ENCODE data around the gene NUB1. TPM values are rescaled to one million over a fixed set of nuclear protein-coding genes. Genes with fewer than 3 reads are reported as not detected.

Gene NUB1
- total RNA-seq, 1 donor from 2014 or later = 33.5 TPM

GRCh38 chr7:151389768-151390597 lies 48.4 kb downstream of the NUB1 start:
- no peak for DNase-seq

DNA sequence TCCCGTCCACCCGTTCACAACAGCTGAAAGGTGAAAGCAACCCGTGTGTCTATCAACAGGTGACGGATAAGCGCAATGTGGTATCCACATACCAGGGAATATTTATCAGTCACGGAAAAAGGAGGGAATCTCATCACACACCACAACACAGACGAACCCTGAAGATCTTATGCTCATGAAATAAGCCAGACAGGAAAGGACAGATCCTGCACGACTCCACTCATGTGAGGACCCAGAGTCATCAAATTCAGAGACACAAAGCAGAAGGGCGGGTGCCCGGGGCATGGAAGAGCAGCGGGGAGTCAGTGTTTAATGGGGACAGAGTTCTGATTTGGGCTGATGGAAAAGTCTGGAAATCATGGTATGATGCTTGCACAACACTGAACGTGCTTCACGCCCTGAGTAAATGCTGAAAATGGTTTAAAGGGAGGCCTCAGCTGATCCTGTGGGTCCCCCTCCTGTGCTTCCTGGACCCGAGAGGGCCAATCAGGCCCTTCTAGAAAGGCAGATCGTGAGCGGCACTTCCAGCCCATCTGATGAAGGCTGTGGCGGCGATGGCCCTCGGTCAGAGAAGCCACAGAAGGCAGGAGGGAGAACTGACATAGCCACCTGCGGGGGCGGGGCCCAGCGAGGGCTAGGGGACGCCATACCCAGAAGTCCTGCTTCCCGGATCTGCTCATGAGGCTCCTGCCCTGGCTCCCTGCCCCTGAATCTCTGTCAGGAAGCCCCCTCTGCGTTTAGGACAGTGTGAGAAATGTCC lies 49.2 kb downstream of the NUB1 start:
- DNase-seq = no peak

DNA sequence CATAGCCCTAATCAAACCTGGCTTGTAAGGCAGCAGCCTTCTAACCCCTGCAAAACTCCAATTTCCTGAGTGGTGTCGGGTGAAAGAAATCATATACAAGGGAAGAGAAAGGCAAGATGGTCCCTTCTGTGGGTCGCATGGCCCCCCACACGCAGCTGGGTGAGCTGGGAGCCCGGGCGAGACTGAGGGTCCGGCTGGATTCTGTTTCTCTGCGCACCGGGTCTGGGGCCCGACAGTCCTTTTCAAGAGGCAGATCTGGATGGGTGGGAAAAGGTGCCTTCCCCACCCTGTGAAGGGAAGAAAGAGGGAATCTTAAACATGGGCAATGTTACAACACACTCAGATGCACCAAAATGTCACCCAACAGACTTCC lies 49.7 kb downstream of the NUB1 start:
- DNase-seq = no peak

- DNase-seq = no peak
Measured at GRCh38 chr7:151392002-151392401, 50.4 kb downstream of the NUB1 start.

DNA sequence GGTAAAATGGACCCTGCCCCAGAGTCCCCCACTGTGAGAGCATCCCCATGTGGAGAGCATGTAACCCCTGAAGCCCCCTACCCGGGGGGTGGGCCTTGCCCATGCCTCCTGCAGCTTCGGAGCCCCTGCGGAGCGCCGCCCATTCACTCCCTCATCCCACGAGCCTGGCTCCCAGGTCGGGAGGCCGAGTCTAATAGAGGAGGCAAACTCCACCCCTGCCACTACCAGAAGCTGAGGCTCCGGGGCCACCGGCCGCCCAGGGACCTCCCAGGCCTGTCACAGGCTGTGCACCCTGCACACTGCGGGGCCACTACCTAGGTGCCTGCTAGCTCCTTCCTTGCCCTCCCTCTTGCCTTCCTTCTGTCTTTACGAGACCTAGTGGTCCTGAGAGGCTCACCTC lies 50.8 kb downstream of the NUB1 start:
- DNase-seq = no peak

GRCh38 chr7:151393031-151393977 lies 51.7 kb downstream of the NUB1 start:
- no peak for DNase-seq

GRCh38 chr7:151394076-151395035 lies 52.7 kb downstream of the NUB1 start:
- DNase-seq = no peak

- DNase-seq = no peak
Measured at GRCh38 chr7:151395036-151395367, 53.4 kb downstream of the NUB1 start.

GRCh38 chr7:151396328-151396970 lies 54.8 kb downstream of the NUB1 start:
- no peak for DNase-seq

- DNase-seq = no peak
Measured at GRCh38 chr7:151397026-151397425, 55.4 kb downstream of the NUB1 start.

DNA sequence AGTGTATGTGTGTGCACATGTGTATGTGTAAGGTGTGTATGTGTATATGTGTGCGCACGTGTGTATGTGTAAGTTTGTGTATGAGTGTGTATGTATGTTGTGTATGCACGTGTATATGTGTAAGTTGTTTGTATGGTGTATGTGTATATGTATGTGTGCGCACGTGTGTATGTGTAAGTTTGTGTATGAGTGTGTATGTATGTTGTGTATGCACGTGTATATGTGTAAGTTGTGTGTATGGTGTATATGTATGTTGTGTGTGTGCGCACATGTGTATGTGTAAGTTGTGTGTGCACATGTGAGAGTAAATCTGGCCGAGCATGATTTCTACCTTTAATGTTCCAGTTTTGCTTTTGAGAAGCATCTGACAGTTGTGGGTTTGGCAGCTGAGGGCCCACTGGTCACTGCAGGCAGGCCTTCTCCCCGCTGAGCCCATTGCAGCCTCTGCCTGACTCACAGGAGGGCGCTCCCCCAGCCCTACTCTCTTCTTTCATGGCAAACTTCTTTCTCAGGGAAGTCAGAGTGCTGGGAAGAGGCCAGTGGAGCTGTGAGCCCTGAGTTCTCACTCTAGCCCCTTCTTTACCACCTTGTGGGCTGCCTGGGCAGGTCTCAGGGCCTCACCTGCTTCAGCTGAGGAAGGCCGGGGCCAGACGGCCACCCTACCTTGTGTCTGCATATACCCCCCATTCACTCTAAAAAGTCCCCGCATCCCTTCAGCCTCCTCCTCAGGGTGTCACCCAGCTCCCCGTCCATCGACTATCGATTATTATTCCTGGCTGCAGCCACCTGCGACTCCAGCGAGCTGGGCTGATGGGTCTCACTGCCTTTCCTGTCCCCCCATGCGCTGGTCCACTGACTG lies 57.1 kb downstream of the NUB1 start:
- DNase-seq = no peak

DNA sequence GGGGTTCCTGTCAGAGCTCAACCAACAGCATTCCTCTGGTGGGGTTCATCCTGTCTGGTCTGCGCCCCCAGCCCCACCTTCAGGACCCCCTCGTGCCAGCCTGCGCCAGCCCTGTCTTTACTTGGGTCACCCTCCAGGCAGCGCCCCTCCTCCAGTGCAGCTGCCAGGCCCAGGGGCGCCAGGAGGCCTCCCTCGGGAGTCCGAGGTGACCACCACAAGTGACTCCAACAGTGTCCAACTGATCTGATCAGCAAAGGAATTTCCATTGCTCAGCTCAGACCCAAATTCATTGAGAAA lies 57.6 kb downstream of the NUB1 start:
- DNase-seq = no peak

DNA sequence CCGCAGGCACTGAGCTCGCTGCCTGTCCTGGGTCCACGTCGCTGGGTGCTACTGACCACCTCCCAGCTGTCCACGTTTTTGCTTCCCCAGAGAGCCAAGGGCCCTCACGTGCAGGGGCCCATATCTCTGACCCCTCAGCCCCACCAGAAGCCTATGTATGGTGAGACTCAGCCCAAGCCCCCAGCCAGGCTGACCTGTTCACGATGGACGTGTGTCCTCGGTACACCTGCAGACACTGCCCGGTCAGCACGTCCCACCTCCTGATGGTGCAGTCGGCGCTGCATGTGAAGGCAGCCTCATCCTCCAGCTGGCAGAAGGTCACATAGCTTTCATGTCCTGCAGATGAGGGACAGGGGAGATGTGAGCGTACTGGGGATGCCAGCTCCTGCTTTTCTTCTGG lies 58.3 kb downstream of the NUB1 start:
- DNase-seq = no peak

DNA sequence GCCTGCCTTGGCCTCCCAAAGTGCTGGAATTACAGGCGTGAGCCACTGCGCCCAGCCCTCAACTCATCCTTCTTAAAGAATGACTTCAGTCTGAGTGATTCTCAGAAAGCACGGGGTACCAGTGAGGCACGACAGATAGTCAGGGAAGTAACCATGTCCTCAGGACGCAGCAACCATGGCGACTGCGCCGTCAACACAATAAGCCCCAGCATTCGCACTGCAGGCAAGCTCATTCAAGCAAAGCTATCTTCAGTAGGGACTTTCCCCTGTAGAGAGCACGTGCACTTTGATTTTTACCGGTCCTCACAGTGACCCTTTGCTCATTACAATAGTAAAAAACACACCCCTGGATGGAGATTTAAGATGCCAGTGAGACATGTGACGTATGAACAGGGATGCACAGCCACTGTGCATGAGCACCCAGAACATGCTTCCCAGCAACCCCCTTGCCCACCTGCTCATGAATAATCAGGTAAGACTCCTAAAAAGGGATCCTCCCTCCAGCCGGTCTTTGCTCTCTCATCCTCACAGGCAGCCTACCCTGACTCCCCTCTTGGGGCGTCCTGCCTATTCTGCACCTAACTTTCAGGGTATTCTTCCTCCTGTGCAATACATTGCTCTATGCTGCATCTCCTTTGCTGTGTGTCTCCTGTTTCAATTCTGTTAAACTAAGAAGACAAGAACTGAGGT lies 59.2 kb downstream of the NUB1 start:
- DNase-seq = no peak

DNA sequence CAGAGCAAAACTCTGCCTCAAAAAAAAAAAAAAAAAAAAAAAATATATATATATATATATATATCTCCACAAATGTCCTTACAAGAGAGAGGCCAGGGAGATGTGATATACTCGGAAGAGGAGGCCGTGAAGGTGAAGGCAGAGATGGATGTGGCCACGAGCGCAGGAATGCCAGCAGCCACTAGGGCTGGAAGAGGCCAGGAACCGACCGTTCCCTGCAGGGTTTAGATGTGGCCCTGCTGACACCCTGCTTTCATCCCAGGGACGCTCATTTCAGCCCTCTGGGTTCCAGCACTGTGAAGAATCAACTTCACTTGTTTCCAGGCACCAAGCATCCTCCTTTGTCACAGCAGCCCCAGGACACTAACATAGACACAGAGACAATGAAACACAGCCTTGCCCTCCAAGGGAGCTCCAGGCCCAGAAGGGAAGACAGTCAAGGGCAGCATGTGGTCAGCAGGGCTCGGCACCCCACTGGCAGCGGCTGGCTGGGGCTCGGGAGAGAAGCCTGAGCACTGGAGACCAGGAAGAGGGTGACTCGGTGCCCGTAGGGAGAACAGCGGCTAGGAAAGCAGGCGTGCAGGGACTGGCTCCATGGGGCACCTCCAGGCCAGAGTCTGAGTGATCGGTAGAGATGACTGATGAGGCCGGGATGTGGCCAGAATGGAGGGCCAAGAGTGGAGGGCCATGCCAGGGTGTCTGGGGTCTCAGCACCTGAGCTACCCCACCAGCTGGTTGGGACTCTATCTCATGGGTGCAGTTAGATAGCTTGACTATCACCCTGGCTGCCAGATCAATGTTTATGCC lies 60.6 kb downstream of the NUB1 start:
- no peak for DNase-seq

- DNase-seq = no peak
Measured at GRCh38 chr7:151403764-151404163, 62.2 kb downstream of the NUB1 start.

- DNase-seq = no peak
Measured at GRCh38 chr7:151404216-151405011, 62.8 kb downstream of the NUB1 start.

DNA sequence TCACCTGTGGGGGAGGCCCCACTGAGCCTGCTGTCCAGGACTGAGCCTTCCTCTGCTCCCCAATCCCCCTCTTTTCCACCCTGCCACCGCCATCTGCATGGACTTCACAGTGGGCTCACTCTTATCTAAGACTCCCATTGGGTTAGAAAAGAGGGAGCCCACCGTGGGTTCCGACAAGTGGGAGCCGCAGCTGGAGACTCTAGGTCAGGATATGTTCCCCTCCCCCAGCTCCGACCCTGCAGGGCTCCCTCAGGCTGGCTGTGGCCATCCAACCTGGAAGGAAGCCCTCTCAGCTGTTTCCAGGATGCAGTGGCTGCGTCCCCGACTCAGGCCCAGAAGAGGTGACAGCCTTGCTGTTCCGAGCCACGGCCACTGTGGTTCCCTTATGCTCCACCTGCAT lies 63.4 kb downstream of the NUB1 start:
- no peak for DNase-seq
